Measurements from ENCODE around the gene DHRS3.

DNA sequence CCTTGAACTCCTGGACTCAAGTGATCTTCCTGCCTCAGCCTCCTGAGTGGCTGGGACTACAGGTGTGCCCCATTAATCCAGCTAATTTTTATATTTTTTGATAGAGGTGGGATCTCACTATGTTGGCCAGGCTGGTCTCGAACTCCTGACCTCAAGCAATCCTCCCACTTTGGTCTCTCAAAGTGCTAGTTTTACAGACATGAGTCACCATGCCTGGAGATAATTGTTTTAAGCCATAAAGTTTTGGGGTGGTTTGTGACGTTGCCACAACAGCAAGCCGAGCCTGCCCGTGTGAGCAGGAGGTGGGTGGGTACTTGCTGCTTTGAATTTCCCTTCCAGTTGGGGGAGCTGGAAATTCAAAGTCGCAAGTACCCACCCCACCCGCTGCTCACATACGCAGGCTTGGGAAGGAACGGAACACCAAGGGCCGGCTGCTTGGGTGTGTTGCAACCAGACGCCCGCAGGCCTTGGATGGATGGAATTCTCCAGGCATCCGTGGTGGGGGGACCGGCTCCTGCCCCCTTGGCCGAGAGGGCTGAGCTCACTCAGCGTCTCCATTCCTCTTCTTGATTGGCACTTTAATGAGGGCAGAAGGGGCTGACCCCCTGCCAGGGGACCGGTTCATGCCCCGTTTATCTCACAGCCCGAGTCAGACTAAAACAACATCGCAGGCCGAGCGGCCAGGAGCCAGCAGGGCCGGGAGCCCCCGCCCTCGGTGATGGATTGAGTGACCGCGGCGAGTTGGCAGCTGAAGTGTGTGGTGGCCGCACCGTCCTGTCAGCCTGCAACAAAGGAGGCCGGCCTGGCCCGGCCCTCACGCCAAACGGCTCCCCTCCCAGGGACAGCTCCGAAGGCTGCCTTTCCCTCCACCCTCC, 78.1 kb downstream of the DHRS3 start:
- TF ChIP-seq, protein P1, sequence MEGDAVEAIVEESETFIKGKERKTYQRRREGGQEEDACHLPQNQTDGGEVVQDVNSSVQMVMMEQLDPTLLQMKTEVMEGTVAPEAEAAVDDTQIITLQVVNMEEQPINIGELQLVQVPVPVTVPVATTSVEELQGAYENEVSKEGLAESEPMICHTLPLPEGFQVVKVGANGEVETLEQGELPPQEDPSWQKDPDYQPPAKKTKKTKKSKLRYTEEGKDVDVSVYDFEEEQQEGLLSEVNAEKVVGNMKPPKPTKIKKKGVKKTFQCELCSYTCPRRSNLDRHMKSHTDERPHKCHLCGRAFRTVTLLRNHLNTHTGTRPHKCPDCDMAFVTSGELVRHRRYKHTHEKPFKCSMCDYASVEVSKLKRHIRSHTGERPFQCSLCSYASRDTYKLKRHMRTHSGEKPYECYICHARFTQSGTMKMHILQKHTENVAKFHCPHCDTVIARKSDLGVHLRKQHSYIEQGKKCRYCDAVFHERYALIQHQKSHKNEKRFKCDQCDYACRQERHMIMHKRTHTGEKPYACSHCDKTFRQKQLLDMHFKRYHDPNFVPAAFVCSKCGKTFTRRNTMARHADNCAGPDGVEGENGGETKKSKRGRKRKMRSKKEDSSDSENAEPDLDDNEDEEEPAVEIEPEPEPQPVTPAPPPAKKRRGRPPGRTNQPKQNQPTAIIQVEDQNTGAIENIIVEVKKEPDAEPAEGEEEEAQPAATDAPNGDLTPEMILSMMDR (IDR thresholded peaks at IDR 0.05; ENCODE audit: extremely low read depth in 1 of 2, insufficient read depth in 1 of 2, low read depth in 1 of 2, low read length in 2 of 2): no peak
- TF ChIP-seq POLR2AphosphoS5 (IDR thresholded peaks at IDR 0.05; ENCODE audit: insufficient read depth, low read depth, low read length): no peak
- TF ChIP-seq POLR2A (IDR thresholded peaks at IDR 0.05; ENCODE audit: low read depth, low read length): no peak
- TF ChIP-seq, protein P2, sequence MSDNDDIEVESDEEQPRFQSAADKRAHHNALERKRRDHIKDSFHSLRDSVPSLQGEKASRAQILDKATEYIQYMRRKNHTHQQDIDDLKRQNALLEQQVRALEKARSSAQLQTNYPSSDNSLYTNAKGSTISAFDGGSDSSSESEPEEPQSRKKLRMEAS (IDR thresholded peaks at IDR 0.05; ENCODE audit: insufficient read depth, insufficient read length): no peak
- TF ChIP-seq EZH2 (IDR thresholded peaks at IDR 0.05; ENCODE audit: borderline replicate concordance, low read depth, low read length, severe bottlenecking): no peak
